Panc1 (cell line): ENCODE measurements around the gene RIT2. TPM values are rescaled to one million over a fixed set of nuclear protein-coding genes. Genes with fewer than 3 reads are reported as not detected.

Source experiments
- ATAC-seq: fragments of 200-7000 bp; cut with Tn5 transposase; 2 replicates; pipeline ENCODE4 v1.9.1; 2020; ENCODE audit warnings: mild to moderate bottlenecking, moderate library complexity
- BruUV-seq: library from RNA; stranded (reverse); fragments of 400-500 nt; replicated peaks from 2 replicates; lab custom pipeline; 2021; lab: Mats Ljungman, UMichigan
- CTCF ChIA-PET: fragments of 300-600 bp; sonication (Branson Sonifier 250); formaldehyde crosslinking; loops from one replicate; lab custom pipeline; 2022; ENCODE audit warnings: antibody characterized with exemption; lab: Charles Lee
- POLR2A ChIA-PET: fragments of 300-600 bp; sonication (Branson Sonifier 250); formaldehyde crosslinking; loops from one replicate; lab custom pipeline; 2022; ENCODE audit warnings: antibody characterized with exemption; lab: Charles Lee
- DNase-seq: peaks from one replicate; pipeline ENCODE4 v3.0.0-alpha.2; 2010; ENCODE audit warnings: low read depth, low spot score
- H3K27ac ChIP-seq: 2 replicates; pipeline ENCODE4 v1.5.1; 2011; ENCODE audit warnings: mild to moderate bottlenecking, low read length, inconsistent platforms
- H3K27me3 ChIP-seq: fragments of 200-500 bp; sonication (Bioruptor generic); 2 replicates; pipeline ENCODE4 v1.6.0; 2014; ENCODE audit warnings: low read length, inconsistent platforms; ENCODE audit not compliant: control insufficient read depth, insufficient read depth
- H3K36me3 ChIP-seq: fragments of 200-500 bp; sonication (Bioruptor generic); 2 replicates; pipeline ENCODE4 v1.5.1; 2014; ENCODE audit warnings: inconsistent platforms, mild to moderate bottlenecking, low read length, moderate library complexity; ENCODE audit not compliant: control insufficient read depth, insufficient read depth
- H3K4me1 ChIP-seq: 2 replicates; pipeline ENCODE4 v1.5.1; 2011; ENCODE audit warnings: inconsistent platforms, mild to moderate bottlenecking, low read length, moderate library complexity; ENCODE audit not compliant: control insufficient read depth, insufficient read depth
- H3K4me3 ChIP-seq, 2 experiments: 2 replicates each; pipeline ENCODE4 v1.5.1; 2011 to 2012; ENCODE audit warnings: low read depth in 2 of 2, low read length in 2 of 2, mild to moderate bottlenecking in 2 of 2, inconsistent platforms in 1 of 2, moderate library complexity in 1 of 2
- H3K9me3 ChIP-seq: fragments of 200-500 bp; sonication (Bioruptor generic); 2 replicates; pipeline ENCODE4 v1.5.1; 2014; ENCODE audit warnings: low read depth, mild to moderate bottlenecking, inconsistent platforms, low read length, moderate library complexity; ENCODE audit not compliant: control insufficient read depth, insufficient read depth
- CTCF ChIP-seq: fragments of 450-650 bp; IDR thresholded peaks from 2 replicates; pipeline ENCODE4 v1.5.1; 2017; ENCODE audit warnings: mild to moderate bottlenecking
- POLR2AphosphoS5 ChIP-seq: IDR thresholded peaks from 2 replicates; pipeline ENCODE4 v1.6.1; 2012; ENCODE audit warnings: mild to moderate bottlenecking, low read depth, low read length, moderate library complexity
- REST ChIP-seq, 2 experiments: IDR thresholded peaks; 2 replicates each; pipeline ENCODE4 v1.6.1; 2011 to 2012; ENCODE audit warnings: low read depth in 2 of 2, control low read depth in 1 of 2, low read length in 1 of 2, mild to moderate bottlenecking in 1 of 2, moderate library complexity in 1 of 2; ENCODE audit not compliant: insufficient read depth in 1 of 2
- SIN3A ChIP-seq: IDR thresholded peaks from 2 replicates; pipeline ENCODE4 v1.6.1; 2012; ENCODE audit warnings: low read depth, mild to moderate bottlenecking, low read length, moderate library complexity, borderline replicate concordance; ENCODE audit not compliant: insufficient read depth
- TCF7L2 ChIP-seq: IDR thresholded peaks from 2 replicates; pipeline ENCODE4 v1.6.1; 2011; ENCODE audit warnings: mild to moderate bottlenecking, low read depth, low read length, inconsistent platforms
- in situ Hi-C: cut with HindIII; loops from 2 replicates; pipeline ENCODE4 v1.10.0; 2016; ENCODE audit warnings: low sequenced_read_pairs, low pct_unique_long_range_greater_than_20kb
- intact Hi-C: fragments of 100-400 bp; cut with micrococcal nuclease; formaldehyde crosslinking; loops from one replicate; pipeline ENCODE4 v1.10.0; 2022; ENCODE audit not compliant: unreplicated experiment
- total RNA-seq: library from RNA; stranded (reverse); gene quantifications from one replicate; pipeline ENCODE4 v1.2.1, GENCODE V29; 2021; ENCODE audit not compliant: unreplicated experiment

Gene RIT2
- total RNA-seq, 1 experiment from 2014 or later = not detected

- no peak for TF ChIP-seq POLR2AphosphoS5
- TF ChIP-seq CTCF = no peak
- no peak for TF ChIP-seq SIN3A
- TF ChIP-seq TCF7L2 = no peak
- TF ChIP-seq REST (IDR thresholded peaks at IDR 0.05; ENCODE audit: insufficient read depth in 1 of 2, low read depth in 2 of 2, low read length in 1 of 2) = no peak
- no peak overlapping the region for H3K27ac ChIP-seq
- no peaks in the 10 kb centered on the region for H3K9me3 ChIP-seq
- H3K4me3 ChIP-seq = no peak overlapping the region
- H3K4me1 ChIP-seq = no peaks in the 10 kb centered on the region
- H3K36me3 ChIP-seq = no peaks in the 10 kb centered on the region
- no peaks in the 10 kb centered on the region for H3K27me3 ChIP-seq
- ChIA-PET CTCF (no interaction called here), POLR2A (no interaction called here)
- no peak for ATAC-seq
- BruUV-seq = no TSS peak
- no peak for DNase-seq
- intact Hi-C loops (no loop called here), in situ Hi-C loops (no loop called here)
Measured at GRCh38 chr18:43009674-43010073, 105.8 kb downstream of the RIT2 start.

GRCh38 chr18:43007365-43007764 is 108.1 kb downstream of the RIT2 start:
- Histone ChIP-seq H3K36me3 (no peaks in the 10 kb centered on the region), H3K4me1 (no peaks in the 10 kb centered on the region), H3K27me3 (no peaks in the 10 kb centered on the region), H3K4me3 (no peak overlapping the region), H3K27ac (no peak overlapping the region), H3K9me3 (no peaks in the 10 kb centered on the region)
- ATAC-seq (no peak), DNase-seq (no peak)
- TF ChIP-seq CTCF = no peak
- TF ChIP-seq SIN3A = no peak
- no peak for TF ChIP-seq POLR2AphosphoS5
- TF ChIP-seq TCF7L2 = no peak
- no peak for TF ChIP-seq REST (IDR thresholded peaks at IDR 0.05; ENCODE audit: insufficient read depth in 1 of 2, low read depth in 2 of 2, low read length in 1 of 2)
- POLR2A ChIA-PET = no interaction called here
- intact Hi-C loops = no loop called here
- in situ Hi-C loops = no loop called here
- CTCF ChIA-PET = no interaction called here
- no TSS peak for BruUV-seq
